AG04450 (cell line): ENCODE results near the gene GPR158. TPM values are rescaled to one million over a fixed set of nuclear protein-coding genes. Genes with fewer than 3 reads are reported as not detected.

Experiments used
- CTCF ChIA-PET: fragments of 300-600, 350-600 bp; formaldehyde crosslinking; extraction: SDS; loops from one replicate; lab custom pipeline; 2022; ENCODE audit warnings: antibody characterized with exemption, inconsistent platforms; lab: Charles Lee
- POLR2A ChIA-PET: fragments of 350-600 bp; formaldehyde crosslinking; extraction: SDS; loops from one replicate; lab custom pipeline; 2021; ENCODE audit warnings: antibody characterized with exemption, inconsistent platforms; lab: Yijun Ruan, JAX
- DNase-seq: peaks from one replicate; pipeline ENCODE4 v3.0.0-alpha.2; 2011; ENCODE audit warnings: low read depth, low spot score
- H3K27ac ChIP-seq: one replicate; pipeline ENCODE4 v1.5.1; 2012; ENCODE audit warnings: low read depth, low read length, control low read depth
- H3K27me3 ChIP-seq: one replicate; pipeline ENCODE4 v1.6.0; 2012; ENCODE audit warnings: low read length; ENCODE audit not compliant: control insufficient read depth, insufficient read depth
- H3K4me3 ChIP-seq: 2 replicates; pipeline ENCODE4 v1.5.1; 2011; ENCODE audit warnings: mild to moderate bottlenecking, low read depth, low read length, control low read depth
- H3K9me3 ChIP-seq: 2 replicates; pipeline ENCODE4 v1.5.1; 2012; ENCODE audit warnings: low read length; ENCODE audit not compliant: control insufficient read depth, insufficient read depth
- CTCF ChIP-seq: IDR thresholded peaks from 2 replicates; pipeline ENCODE4 v1.5.1; 2011; ENCODE audit warnings: low read depth, low read length, control low read depth, inconsistent platforms
- polyA plus RNA-seq: library from polyadenylated mRNA; depleted of rRNA; stranded (reverse); fragments of >200 nt; gene quantifications from 2 replicates; pipeline ENCODE4 v1.2.3, GENCODE V29; 2011

GPR158 gene
- polyA plus RNA-seq, 1 experiment = not detected

- POLR2A ChIA-PET = no interaction called here
- no peak for TF ChIP-seq CTCF
- no peak overlapping the region for H3K27ac ChIP-seq
- H3K4me3 ChIP-seq = no peak overlapping the region
- H3K27me3 ChIP-seq = no peaks in the 10 kb centered on the region
- peaks cover 4% of the 10 kb centered on the region for H3K9me3 ChIP-seq
- CTCF ChIA-PET = no interaction called here
- DNase-seq = no peak
Observed at GRCh38 chr10:25296324-25296723, 121.5 kb downstream of the GPR158 start.

- no peak overlapping the region for H3K4me3 ChIP-seq
- no peaks in the 10 kb centered on the region for H3K27me3 ChIP-seq
- no peak for DNase-seq
- no peak overlapping the region for H3K27ac ChIP-seq
- ChIA-PET CTCF (no interaction called here), POLR2A (no interaction called here)
- peaks cover 4% of the 10 kb centered on the region for H3K9me3 ChIP-seq
- TF ChIP-seq CTCF = no peak
Observed at GRCh38 chr10:25297466-25297865, 122.7 kb downstream of the GPR158 start.

- Histone ChIP-seq H3K27me3 (no peaks in the 10 kb centered on the region), H3K4me3 (no peak overlapping the region), H3K27ac (no peak overlapping the region), H3K9me3 (peaks cover 4% of the 10 kb centered on the region)
- POLR2A ChIA-PET = no interaction called here
- CTCF ChIA-PET = no interaction called here
- TF ChIP-seq CTCF = no peak
- no peak for DNase-seq
Observed at GRCh38 chr10:25300073-25300472, 125.3 kb downstream of the GPR158 start.

- Histone ChIP-seq H3K27me3 (no peaks in the 10 kb centered on the region), H3K9me3 (no peaks in the 10 kb centered on the region), H3K27ac (no peak overlapping the region), H3K4me3 (no peak overlapping the region)
- ChIA-PET CTCF (no interaction called here), POLR2A (no interaction called here)
- DNase-seq = no peak
- no peak for TF ChIP-seq CTCF
Observed at GRCh38 chr10:25304606-25305005, 129.8 kb downstream of the GPR158 start.

GRCh38 chr10:25306386-25306785, 131.6 kb downstream of the GPR158 start:
- H3K4me3 ChIP-seq = no peak overlapping the region
- H3K27me3 ChIP-seq = no peaks in the 10 kb centered on the region
- no peak for TF ChIP-seq CTCF
- no peak overlapping the region for H3K27ac ChIP-seq
- no peak for DNase-seq
- no peaks in the 10 kb centered on the region for H3K9me3 ChIP-seq
- CTCF ChIA-PET = no interaction called here
- POLR2A ChIA-PET = no interaction called here
